ENCODE measurements around the gene PEAK3.

- TF ChIP-seq TAF1 (IDR thresholded peaks at IDR 0.05; ENCODE audit: borderline replicate concordance, low read depth, low read length) (no peak), EP300 (IDR thresholded peaks at IDR 0.05; ENCODE audit: borderline replicate concordance in 1 of 2, low read depth in 1 of 2, low read length in 1 of 2) (no peak), SMC3 (IDR thresholded peaks at IDR 0.05; ENCODE audit: low read depth, low read length) (no peak), USF2 (IDR thresholded peaks at IDR 0.05; ENCODE audit: borderline replicate concordance, low read depth, low read length) (no peak), REST (IDR thresholded peaks at IDR 0.05; ENCODE audit: low read depth, low read length) (no peak), SIN3A (IDR thresholded peaks at IDR 0.05; ENCODE audit: borderline replicate concordance, low read depth, low read length) (no peak)
- TF ChIP-seq, protein P1, sequence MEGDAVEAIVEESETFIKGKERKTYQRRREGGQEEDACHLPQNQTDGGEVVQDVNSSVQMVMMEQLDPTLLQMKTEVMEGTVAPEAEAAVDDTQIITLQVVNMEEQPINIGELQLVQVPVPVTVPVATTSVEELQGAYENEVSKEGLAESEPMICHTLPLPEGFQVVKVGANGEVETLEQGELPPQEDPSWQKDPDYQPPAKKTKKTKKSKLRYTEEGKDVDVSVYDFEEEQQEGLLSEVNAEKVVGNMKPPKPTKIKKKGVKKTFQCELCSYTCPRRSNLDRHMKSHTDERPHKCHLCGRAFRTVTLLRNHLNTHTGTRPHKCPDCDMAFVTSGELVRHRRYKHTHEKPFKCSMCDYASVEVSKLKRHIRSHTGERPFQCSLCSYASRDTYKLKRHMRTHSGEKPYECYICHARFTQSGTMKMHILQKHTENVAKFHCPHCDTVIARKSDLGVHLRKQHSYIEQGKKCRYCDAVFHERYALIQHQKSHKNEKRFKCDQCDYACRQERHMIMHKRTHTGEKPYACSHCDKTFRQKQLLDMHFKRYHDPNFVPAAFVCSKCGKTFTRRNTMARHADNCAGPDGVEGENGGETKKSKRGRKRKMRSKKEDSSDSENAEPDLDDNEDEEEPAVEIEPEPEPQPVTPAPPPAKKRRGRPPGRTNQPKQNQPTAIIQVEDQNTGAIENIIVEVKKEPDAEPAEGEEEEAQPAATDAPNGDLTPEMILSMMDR (IDR thresholded peaks at IDR 0.05): no peak
Observed at GRCh38 chr19:2291185-2291751, 9.3 kb upstream of the PEAK3 start.

All from SK-N-SH (cell line).